GM19351 (cell line): ENCODE results near the gene MRPL38.
A peak's percentile ranks its signal among the peaks of the same experiment; 100 is the strongest.

ENCODE experiments used
- ATAC-seq: cut with Tn5 transposase; IDR thresholded peaks from one replicate; pipeline ENCODE4 v1.9.1; 2021; ENCODE audit warnings: mild to moderate bottlenecking, moderate library complexity; ENCODE audit not compliant: unreplicated experiment

The MRPL38 gene

DNA sequence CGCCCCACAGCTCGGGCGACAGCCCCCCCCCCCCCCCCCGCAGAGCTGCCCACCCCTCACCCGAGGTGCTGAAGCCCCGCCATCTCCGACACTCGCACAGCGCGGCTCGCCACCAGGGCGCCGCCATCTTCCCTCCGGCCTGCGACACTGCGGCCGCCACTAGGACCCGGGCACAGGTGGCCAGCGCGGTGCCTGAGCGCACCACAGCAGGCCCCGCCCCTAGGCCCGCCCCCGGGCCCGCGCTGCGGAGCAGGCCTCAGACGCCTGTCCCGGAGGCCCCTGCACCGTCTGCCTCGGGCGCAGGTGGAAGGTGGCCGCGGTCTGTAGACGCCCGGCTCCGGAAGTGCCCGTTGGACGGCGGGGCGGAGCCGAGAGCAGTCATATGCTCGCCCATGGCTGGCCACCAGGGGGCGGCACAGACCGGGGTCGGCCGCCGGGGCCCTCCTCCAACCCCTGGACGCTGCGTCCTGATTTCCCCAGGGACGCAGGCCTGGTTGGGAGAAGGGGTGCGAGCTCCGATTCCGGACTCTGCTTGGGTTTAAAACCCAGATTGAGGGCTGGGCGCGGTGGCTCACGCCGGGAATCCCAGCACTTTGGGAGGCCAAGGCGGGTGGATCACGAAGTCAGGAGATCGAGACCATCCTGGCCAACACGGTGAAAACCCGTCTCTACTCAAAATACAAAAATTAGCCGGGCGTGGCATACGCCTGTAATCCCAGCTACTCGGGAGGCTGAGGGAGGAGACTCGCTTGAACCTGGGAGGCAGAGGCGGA lies at the start of gene MRPL38:
Gene MRPL38 (minus strand): TSS at position 136 of the 773 bp plus-strand sequence. CDS start 9 bp downstream, at position 127.
- ATAC-seq: peak; percentile 94

DNA sequence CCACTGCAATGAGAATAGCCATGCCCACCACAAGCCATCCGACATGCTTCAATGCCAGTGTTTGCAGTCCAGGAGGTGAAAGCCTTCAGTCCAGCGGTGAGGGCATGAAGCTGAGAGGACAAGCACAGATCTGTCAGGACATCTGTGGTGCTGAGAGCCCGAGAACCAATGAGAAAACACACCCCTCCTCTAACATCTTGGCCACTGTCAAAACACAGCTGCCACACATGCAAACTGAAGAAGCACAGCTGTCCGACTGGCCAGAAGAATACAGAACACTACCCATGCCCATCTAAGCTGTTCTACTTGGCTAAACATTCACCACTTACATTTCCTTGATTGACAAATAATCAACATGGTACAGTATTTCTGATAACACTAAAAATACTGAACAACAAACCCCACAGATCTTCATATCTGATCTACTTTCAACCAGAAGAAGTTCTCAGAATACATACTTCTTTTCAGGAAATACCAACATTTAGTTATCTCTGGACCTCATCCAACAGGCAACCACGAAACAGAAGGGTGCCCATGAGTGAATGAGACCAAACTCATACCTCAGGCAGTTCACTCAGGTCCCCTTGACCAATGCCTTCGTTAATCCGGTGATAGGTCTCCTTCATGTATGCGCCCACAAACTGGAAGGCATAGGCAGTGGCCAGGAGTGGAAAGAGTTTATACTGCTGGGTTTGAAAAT lies 46.3 kb upstream of the MRPL38 start:
- no peak for ATAC-seq

DNA sequence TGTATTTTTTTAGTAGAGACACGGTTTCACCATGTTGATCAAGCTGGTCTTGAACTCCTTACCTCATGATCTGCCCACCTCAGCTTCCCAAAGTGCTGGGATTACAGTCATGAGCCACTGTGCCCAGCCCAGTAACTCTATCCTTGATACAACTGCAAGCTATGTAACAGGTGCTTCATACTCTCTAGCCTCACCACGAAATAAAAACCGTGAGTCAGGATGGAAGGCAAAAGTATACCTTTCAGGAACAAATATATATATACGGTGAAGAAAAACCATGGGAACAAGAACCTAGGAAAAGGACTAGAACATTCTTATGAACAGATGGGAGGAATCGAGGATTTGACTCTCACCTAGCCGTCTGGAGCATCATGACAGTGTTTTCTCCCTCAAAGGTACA lies 45.7 kb upstream of the MRPL38 start:
- ATAC-seq: no peak

DNA sequence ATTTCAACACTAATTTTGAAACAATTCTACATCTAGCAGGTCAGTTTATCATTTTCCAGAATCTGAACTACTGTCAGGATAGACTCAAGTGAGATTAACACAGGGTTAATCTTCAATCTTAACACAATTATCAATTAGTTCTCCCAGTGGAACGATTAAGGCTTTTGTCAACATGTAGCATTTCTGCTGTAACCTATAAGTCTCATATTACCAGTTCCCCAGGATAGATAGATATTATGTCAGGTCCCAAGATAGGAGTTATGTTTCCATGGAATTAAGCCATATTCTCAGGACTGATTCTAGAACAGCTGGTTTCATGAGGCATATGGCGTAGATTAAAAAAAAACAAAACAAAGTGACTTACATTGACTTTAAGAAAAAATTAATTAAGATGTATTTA lies 40.5 kb upstream of the MRPL38 start:
- ATAC-seq: no peak

DNA sequence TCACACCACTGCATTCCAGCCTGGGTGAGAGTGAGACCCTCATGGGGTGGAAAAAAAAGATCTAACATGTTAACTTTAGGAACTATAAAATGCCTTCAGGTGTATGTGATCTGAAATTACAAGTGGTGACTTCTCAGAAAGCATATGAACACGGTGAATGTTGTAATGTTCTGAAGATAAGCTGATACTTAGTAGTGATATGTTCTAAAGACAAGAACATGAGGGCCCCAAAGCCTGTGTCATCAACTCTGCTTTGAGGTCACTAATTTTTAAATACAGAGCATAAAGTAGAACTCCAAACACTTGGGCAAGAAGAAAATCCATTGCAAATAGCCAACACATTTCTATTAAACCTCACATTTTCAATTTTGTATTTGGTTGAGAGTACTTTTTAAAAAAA lies 38.8 kb upstream of the MRPL38 start:
- ATAC-seq: no peak

DNA sequence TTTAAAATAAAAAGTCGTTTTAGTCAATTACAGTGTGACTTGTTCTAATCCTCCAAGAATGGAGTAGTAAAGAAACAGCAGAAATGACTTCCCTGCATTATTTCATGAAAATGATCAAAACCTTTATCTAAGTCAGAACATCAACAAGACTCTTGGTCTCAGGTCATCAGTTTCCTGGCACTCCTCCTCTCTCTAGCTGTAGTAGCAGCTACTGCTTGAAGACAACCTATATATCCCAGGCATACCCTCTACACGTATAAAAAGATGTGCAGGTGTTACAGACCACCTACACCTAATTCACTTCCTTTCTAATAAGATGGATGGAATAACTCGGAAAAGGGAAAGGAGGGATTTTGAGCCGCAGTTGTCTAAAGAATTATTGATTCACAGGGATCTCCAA lies 37.8 kb upstream of the MRPL38 start:
- ATAC-seq: no peak

DNA sequence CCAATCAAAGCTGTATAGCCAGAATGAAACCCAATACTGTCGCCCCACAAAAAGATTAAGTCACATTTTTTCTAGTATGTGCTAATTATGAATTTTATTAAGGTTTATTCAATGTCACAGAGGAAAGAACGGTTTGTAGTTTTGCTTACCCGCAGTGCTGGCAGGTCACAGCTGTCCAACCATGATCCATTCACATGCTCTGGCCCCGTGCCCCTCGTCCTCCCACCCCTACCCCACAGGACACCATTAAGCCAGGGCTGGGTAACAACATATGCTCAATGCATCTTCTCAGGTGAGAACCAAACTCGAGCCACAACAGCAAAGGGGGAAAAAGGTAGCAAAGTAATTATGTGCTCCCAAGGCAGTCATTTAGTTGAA lies 36.7 kb upstream of the MRPL38 start:
- no peak for ATAC-seq

DNA sequence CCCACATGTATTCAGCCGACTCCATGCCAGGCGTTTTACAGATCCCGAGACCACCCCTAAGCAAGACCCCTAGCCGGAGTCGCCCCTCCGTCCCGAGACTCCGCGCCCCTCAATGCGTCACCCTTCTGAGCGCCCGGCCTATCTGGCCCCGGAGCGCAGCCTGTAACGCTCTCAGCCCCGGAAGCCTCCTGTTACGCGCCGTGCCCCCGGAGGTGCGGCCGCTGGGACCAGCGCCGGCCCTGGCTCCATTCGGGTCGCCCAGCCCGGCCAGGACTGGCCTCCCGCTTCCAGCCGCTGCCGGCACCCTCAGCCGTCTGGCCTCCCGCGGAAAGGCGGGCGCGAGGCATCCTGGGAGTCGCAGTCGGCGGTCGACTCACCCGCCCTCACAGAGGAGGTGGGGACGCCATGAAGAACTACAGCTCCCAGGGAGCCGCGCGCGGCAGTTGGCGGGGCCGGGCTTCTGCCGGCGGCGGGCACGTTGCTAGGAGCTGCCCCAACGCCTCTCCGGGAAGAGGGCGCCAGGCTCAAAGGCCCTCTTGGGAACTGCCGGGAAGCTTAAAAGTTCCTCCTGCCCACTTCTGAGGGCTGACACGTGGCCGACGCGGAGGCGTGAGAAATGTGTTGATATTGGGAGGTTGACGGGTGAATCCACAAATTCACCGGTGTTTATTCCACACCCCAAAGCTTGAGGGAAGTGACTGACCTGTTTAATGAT lies 36.2 kb upstream of the MRPL38 start, which contains the start of gene FBF1:
Gene FBF1 (minus strand): TSS at position 316 of the 715 bp plus-strand sequence. CDS start 2,893 bp downstream, outside the sequence.
- ATAC-seq: peak; percentile 96

DNA sequence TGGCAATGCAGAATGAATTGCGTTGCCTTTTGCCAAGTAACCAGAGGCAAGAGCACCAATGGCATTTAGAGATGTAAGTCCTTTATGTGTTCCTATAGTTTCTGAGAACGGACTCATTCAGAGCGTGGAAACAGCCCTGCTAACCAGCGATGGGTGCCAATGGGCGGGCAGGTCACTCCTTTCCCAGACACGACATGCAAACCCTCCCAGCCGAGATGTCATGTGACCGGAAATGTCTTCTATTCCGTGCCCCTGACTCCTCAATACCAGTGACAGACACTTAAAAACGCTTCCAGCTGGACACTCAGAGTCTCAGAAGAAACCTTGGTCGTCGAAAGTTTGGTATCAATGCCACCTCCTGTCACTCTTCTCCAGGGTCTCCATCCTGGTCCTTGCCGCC lies 33.0 kb upstream of the MRPL38 start:
- no peak for ATAC-seq

DNA sequence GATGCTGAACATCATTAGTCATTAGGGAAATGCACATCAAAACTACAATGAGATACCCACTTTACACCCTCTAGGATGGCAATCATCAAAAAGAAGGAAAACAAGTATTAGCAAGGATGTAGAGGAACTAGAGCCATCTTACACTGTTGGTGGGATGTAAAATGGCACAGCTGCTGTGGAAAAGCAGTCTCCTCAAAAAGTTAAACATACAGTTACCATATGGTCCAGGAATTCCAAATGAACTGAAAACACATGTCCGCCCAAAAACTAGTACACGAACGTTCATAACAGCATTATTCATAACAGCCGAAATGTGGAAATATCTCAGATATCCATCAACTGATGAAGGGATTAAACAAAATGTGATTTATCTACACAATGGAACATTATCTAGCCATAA lies 29.1 kb upstream of the MRPL38 start:
- no peak for ATAC-seq

DNA sequence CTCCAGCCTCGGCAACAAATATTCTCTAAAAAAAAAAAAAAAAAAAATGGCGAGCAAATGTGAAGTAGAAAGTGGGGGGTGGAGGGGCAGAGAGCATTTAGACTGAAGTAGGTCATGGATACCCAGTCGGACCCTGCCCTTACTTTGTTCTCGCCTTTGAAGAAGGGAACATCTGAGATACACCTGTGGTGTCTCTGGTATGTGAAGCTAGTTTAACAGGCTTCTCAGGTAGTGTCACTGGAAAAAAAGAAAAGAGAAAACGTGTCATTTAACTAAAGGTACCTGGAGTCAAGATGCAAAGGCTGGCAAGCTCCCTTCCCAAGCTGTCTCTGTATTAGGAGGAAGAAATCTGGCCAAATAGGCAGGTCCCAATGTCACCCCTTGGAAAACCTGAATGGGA lies 28.2 kb upstream of the MRPL38 start:
- ATAC-seq: no peak

DNA sequence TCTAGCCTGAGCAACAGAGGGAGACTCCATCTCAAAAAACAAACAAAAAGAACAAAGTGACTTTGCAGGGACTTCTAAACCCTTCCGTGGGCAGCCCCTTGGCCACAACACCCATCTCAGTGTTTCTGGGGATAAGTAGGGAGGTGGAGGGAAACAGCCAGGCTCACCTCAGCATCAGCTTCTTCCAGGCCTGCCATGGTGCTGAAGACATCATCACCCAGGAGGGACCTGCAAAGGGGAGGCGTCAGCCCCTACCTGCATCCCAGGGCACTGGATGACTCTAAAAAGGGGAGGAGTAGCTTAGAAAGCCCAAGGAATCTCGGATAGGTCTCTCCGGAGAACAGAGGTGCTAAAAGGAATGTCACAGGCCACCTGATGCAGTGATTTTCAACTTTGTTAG lies 26.4 kb upstream of the MRPL38 start:
- no peak for ATAC-seq

DNA sequence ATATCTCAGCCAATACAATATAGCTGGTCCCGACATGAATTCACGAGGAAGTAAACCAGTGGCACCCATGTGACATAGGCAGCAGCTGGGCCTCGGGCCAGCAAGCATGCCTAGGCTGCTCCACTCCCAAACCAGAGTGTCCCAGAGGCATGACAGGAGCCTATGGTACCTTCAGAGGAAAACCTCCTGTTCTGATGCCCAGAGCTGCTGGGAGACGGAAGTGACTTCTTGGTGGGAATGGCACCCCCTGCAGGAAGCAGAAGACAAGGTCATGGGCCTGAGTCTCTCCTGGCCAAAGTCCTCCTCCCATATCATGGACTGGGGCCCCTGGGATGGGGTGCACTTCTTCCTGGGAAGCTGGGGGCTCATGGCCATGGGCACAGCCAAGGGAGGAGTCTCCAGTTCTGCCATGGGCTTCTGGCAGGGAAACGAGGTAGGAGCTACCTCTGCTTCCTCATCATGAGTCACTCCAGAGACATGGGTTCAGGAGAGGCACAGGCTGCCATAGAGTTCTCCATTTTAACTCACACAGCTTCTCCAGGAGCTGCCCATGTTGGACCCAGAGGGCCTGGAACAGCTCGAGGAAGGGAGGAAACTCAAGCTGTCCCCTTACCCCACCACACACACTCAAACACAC lies 22.7 kb upstream of the MRPL38 start:
- ATAC-seq: no peak

DNA sequence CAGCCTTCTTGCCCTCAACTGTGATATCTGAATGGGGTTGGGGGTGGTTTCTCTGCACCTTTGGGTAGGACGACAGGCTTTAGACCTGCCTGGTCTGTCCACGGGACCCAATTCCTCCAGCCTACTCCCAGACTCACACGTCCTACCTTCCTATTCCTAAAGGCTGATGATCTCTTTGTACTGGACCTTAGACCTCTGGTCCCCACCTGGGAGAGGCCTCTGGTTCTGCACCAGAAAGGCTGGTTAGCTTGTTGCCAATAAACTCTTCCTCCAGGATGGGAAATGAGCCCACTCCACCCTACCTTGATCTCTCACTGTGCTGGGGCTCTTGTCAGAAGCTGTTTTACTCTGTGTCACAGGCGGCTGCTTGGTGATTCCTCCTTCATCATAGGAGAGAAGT lies 21.8 kb upstream of the MRPL38 start:
- ATAC-seq: no peak

DNA sequence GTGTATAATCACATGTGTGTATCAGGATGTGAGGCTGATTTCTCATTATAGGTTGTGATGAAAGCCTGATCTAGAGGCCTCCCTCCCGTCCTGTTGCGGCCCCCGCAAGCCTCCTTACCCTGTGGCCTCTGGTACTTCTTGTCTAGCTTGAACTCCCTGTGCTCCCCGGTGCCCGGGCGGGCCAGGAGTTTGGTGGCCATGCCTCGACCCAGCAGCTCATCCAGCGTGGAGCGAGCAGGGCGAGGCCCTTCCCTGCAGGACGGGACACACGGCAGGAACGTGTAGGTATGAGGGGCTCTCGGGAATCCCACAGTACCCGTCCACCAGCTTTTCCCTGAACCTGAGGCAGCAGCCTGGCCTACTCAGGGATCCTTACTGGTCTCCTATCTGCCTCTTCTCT lies 21.2 kb upstream of the MRPL38 start:
- no peak for ATAC-seq

DNA sequence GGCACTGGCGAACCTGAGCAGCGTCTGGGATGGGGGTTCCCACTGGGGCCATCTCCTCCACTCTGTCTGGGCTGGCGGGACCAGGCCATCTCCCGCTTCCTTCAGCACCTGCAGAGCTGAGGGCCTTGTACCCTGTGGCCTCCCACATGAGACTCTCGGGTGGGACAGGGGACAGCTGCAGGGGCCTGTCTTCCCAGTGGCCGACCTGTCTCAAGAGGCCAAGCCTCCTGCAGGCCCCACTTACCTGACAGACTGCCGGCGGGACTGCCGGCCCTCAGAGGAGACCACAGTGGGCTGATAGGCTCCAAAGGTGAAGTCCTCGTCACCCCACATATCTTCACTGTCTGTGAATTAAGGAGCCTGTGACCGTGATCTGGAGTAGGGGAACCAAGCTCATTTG lies 20.4 kb upstream of the MRPL38 start:
- ATAC-seq: no peak

DNA sequence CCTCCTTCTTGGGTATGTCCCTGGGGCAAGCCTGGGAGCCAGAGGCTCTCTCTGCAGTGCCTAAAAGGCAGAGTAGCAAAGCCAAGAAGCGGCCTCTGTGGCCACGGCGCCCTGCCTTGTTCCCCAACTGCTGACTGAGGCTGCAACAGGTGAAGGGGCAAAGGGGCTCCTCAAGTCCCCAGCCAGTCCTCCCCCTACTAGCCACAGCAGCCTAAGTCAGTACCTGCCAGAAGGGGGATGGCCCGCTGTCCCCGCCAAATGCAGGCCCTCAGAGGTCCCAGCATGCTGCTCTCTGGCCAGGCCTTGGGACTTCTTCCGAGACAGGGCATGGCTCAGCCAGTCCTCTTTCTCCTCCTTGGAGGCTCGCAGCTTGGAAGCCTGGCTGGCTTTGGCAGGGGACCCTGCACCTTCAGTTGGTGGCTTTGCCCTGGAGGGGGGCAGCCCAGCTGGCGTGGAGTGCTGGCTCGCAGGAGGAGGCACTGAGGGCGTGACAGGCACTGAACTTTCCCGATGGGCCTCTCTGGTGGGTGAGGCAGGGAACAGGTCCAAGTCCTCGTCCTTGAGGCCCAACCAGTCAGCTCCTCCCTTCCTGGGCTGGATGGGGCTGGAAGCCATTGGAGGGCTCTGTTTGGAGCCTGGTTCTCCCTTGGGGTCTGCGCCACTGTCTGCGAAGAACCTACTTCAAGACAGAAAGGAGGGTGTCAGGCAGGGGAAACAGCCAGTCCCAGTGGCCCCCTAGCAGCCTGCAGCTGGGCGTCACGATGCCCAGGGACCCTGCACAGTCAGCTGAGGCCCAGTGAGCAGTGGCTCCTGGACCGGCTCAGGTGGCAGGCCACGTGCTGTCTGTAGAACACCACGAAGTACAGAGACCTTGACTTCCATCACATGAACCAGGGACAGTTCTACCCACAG lies 18.5 kb upstream of the MRPL38 start:
- no peak for ATAC-seq

DNA sequence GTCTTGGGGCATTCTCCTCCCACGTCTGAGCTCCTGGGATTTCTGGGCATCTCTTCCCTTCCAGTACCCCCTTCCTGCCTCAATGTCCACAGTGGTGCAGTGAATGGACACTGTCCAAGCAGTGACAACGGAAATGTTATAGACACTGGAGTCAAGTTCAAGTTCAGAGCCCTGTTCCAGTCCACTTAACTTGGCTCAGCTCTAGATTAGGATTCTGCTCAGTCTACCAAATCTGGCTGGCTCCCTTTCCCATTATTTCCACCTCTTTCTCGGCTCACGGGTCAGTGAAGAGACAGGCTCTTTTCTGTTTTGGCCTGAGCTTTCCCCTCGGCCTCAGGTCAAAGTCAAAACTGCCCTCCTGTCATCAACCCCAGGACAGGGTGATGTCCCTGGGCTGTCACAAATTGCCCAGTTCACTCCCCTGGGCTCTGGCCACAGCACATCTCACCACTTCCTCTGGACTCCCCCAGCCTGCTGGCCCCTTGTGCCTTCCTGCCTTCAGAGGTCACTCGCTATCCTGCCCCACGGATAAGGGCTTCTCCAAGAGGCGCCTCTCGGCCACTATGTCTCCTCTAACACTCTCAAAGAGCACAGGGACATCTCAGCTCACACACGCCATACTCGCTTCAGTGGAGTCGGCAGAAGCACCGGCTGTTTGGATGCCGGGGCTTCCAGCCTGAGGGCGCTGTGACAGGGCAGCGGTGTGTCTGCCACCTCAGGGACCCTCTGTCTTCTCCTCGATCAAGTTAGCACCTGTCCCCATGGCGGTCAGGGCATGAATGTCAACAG lies 17.7 kb upstream of the MRPL38 start:
- no peak for ATAC-seq

DNA sequence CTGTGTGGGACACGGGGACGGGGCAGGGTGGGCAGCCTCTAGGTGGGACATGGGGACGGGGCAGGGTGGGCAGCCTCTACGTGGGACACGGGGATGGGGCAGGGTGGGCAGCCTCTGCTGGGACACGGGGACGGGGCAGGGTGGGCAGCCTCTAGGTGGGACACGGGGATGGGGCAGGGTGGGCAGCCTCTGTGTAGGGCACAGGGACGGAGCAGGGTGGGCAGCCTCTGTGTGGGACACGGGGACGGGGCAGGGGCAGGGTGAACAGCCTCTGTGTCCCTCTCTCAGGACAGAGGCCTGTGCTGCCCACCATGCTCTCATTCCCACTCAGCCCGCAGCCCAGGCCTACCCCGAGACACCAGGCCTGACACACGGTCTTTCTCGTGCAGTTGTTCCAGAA lies 16.9 kb upstream of the MRPL38 start:
- no peak for ATAC-seq
